GM12891 (cell line): ENCODE measurements around the gene PHF23.

Experiments used
- PAX5 ChIP-seq: IDR thresholded peaks from 2 replicates; pipeline ENCODE4 v1.6.1; 2011; ENCODE audit warnings: low read length, moderate library complexity, mild to moderate bottlenecking; ENCODE audit not compliant: insufficient read depth, severe bottlenecking
- POLR2A ChIP-seq: IDR thresholded peaks from 2 replicates; pipeline ENCODE4 v1.6.1; 2011; ENCODE audit warnings: low read depth, low read length, control low read depth
- POLR2AphosphoS5 ChIP-seq: IDR thresholded peaks from 2 replicates; pipeline ENCODE4 v1.6.1; 2011; ENCODE audit warnings: low read depth, low read length, control low read depth
- POU2F2 ChIP-seq: IDR thresholded peaks from 2 replicates; pipeline ENCODE4 v1.6.1; 2011; ENCODE audit warnings: low read depth, mild to moderate bottlenecking, control low read depth, low read length, moderate library complexity
- TAF1 ChIP-seq: IDR thresholded peaks from 2 replicates; pipeline ENCODE4 v1.6.1; 2011; ENCODE audit warnings: low read depth, low read length, control low read depth

GRCh38 chr17:7262935-7263800, 23.9 kb upstream of the PHF23 start:
- TF ChIP-seq POLR2AphosphoS5 (no peak), POLR2A (no peak), POU2F2 (no peak), TAF1 (no peak), PAX5 (no peak)
